Endometrial microvascular endothelial cells (primary cell): ENCODE results near the gene OPCML. TPM values are rescaled to one million over a fixed set of nuclear protein-coding genes. Genes with fewer than 3 reads are reported as not detected.

ENCODE experiments used
- in situ Hi-C: cut with HindIII; loops from 2 replicates; pipeline ENCODE4 v1.10.0; 2017; ENCODE audit warnings: low sequenced_read_pairs, low pct_unique_long_range_greater_than_20kb; ENCODE audit errors: inconsistent ontology term
- total RNA-seq: library from RNA; depleted of rRNA; stranded (reverse); fragments of >200 nt; gene quantifications from one replicate; pipeline ENCODE4 v1.2.3, GENCODE V29; 2015; ENCODE audit errors: inconsistent ontology term

Gene OPCML
- total RNA-seq, 1 donor from 2014 or later: not detected

DNA sequence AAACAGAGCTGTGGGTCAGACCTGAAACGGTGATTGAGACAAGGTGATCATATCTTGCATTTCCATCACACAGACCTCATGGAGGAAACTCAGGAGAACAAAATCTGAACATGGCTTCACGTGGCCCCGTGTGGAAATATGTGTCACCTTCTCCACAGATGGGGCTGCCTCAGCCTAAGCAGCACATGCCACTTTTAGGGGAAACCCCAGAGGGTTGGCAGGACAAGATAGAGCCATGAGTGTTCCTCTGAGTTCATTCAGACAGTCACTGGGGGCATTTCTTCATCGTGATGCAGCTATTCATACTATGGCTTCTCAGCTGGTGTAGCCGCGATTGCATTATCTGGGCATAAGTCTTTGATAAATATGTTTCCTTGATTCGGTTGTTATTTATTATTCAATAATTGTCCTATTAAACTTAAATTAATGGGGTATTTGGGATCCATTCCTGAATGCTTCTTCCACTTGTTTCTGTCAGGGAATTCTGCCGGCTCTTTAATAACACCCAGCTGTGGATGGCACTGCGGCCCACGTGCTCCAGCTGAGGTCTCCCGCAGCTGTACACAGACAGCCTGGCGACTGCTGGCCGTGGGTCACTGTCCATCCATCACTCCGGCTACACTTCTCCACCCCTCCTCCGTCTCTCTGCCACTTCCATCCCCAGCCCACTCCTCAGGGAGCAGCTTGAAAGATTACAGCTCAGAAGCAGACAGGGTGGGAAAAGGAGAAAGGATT is 485.1 kb downstream of the OPCML start:
- in situ Hi-C loops: no loop called here

- in situ Hi-C loops: no loop called here
Observed at GRCh38 chr11:133046252-133046651, 486.0 kb downstream of the OPCML start.

GRCh38 chr11:133041928-133042882 is 490.1 kb downstream of the OPCML start:
- in situ Hi-C loops: no loop called here

DNA sequence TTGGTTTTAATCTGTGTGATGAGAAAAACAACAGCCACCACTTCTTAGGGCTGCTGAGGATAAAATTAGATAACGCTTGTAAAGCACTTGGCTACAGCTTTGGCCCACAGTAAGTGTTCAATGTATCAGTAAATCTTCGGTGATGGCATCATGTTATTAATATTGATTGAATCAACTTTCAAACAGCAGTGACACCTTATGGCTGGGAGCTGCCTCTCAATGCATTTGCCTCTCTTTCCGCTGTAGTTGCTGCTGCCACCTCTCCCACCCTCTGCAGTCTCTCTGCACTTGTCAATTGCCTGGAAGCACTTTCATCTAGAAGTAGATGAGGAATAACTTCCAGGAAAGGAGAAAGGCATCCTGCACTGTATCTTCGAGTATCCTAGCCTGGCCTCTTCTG is 491.1 kb downstream of the OPCML start:
- in situ Hi-C loops: no loop called here

- in situ Hi-C loops: no loop called here
Observed at GRCh38 chr11:133040289-133040900, 491.9 kb downstream of the OPCML start.

- in situ Hi-C loops: no loop called here
Observed at GRCh38 chr11:133038850-133039249, 493.5 kb downstream of the OPCML start.

DNA sequence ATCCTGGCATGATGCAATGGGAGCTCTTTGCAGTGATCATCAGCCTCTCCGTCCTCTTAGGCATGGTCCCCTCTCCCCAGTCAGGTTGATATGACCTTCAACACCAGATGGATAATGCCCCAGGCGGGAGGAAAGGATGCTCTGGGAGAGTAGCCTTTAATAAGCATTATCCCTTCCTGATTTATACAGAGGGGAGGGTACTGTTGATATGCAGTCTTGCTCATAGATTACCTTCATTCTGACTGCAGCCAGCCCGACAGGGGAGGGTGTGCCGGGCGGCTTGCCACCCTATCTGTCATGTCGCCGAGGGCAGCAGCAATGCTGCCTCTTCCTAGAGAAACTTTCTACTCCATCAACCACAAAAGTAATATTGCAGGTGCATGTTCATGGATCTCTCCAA is 497.4 kb downstream of the OPCML start:
- in situ Hi-C loops: no loop called here

- in situ Hi-C loops: no loop called here
Observed at GRCh38 chr11:133029107-133029506, 503.2 kb downstream of the OPCML start.

GRCh38 chr11:133026952-133027351 is 505.3 kb downstream of the OPCML start:
- in situ Hi-C loops: no loop called here

GRCh38 chr11:133024301-133024700 is 508.0 kb downstream of the OPCML start:
- in situ Hi-C loops: no loop called here

GRCh38 chr11:133023232-133023631 is 509.1 kb downstream of the OPCML start:
- in situ Hi-C loops: no loop called here

DNA sequence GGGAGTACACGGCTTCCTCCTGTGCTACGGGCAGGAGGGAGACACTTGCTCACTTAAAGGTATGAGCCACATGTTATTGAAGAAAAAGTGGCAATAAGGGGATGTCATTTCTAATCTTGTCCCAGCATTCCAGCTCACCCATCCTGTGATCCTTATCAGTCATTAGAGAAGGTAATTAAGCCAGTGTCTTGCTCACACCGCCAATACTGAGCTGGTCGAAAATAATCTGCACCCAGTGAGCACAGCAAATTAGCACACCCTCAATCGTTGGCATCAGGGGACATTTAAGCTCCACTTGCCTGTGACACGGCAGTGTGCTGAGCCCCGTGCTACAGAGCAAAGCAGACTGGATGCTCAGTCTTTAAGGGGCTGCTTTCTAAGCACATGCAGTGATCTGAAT is 510.7 kb downstream of the OPCML start:
- in situ Hi-C loops: no loop called here

DNA sequence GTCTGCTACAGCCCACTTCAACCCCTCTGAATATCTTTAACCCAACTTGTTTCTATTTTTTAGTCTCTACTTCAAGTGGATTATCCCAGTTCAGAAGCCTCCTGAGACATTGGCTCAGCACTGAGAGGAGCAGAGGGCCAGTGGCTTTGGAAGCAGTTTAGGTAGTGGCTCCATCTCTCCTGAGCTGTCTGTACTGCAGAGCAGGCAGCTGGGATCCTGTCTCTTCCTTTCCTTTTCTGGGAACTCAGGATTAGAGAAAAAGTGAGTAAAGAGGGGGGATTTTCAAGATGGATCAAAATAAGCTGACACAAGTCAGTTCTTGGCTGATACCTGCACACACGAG is 512.0 kb downstream of the OPCML start:
- in situ Hi-C loops: no loop called here

DNA sequence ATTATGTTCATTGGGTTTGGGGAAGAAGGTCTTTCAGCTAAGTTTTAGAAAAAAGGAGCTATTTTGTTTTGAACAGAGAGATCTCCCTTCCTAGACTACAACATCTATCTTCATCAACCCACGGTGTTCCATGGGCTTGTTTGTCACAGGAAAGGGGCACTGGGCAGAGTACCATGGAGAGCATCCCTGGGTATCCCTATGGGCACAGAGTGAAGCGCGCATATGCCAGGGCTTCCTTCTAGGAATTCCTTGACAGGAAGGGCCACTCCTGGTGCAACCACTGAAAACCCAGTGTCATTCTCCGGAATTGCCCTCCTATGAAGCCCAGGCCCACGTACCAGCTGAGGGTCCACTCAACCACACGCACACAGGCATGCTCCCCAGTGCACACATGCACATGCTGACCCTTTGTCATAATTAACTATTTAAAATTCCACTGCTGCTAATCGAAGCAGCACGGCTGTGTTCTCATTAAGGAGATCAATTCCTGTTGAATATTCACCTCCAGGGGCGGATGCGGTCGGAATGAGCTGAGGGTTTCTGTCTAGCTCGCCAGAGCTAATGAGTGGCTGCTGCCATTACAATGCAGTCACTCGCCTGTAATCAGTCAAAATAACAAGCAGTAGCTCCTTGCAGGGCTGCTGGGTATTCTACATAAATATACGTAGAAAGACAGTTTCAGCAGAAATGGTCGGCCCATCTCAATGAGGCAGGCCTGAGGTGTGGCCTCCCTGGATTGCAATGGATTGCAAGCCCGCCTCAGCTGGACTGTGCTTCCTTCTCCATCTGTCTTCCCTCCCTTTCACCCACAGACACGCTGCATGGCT is 512.5 kb downstream of the OPCML start:
- in situ Hi-C loops: no loop called here

DNA sequence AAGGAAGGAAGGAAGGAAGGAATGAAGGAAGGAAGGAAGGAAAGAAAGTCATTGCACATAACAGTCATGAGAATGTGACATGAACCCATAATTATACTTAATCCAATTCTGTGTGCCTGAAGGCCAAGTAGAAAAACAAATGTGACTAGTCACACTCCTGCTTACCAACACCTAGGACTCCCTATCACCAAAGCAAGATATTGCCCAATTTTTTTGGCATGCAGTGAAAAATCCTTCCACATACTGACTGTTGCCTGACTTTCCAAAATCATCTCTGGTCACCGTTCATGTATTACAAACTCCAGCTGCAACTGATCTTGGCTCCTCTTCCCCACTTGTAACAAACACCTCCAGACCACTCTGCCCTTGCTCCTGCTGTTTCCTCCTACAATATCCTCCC is 516.8 kb downstream of the OPCML start:
- in situ Hi-C loops: no loop called here

GRCh38 chr11:133014337-133014736 is 518.0 kb downstream of the OPCML start:
- in situ Hi-C loops: no loop called here

DNA sequence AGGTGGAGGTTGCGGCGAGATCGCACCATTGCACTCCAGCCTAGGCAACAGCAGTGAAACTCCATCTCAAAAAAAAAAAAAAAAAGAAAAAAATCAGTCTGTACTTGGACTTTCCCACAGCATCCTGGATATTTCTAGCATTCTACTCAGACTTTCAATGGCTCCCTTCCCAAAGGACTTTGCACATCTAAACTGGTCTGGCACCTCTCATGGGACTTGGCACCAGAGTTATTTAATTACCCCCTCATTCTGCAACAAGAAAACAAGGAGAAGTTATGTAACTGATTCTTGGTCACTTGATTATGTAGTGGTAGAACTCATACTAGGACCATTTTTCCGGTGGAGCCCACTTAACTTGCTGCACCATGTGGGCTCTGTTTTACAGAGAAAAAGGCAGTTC is 519.5 kb downstream of the OPCML start:
- in situ Hi-C loops: no loop called here

- in situ Hi-C loops: no loop called here
Observed at GRCh38 chr11:133011604-133012003, 520.7 kb downstream of the OPCML start.

DNA sequence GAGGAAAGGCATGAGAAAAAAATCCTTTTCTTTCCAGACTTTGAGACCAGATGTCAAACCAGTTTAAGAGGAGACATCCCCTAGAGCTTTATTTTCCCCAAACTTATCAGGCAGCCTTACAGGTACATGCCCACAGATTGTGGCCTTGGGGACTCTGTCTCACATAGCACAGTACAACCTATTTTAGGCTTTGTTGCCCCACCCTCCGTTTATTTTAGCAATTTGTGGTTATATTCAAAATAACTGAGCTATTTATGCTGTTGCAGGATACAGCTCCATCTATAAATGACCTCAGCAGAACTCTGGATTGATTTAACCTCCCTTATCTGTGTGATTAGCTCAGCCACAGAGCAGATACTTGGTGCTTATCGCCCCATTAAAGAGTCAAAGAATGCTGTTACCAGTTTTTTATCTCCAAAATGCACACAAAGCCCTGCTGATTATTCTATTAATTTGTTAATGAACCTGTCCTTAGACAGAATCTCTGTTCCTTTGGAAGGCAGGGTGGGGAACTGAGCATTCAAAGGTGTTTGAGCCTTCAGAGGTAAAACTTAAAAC is 525.2 kb downstream of the OPCML start:
- in situ Hi-C loops: no loop called here
